ENCODE measurements around the gene RNF34. TPM values are rescaled to one million over a fixed set of nuclear protein-coding genes. Genes with fewer than 3 reads are reported as not detected.

RNF34 gene
- polyA plus RNA-seq, 3 donors = 10.7 to 17.1 (median 12.7) TPM

- 93 to 98% (median 95%) methylated on average over 1 of the region's 1 CpG for WGBS, 3 donors
- H3K27ac ChIP-seq (ENCODE audit: low read depth, low read length) = no peak overlapping the region
These were observed 24.7 kb downstream of the RNF34 start for GRCh38 chr12:121424624-121424975.

DNA sequence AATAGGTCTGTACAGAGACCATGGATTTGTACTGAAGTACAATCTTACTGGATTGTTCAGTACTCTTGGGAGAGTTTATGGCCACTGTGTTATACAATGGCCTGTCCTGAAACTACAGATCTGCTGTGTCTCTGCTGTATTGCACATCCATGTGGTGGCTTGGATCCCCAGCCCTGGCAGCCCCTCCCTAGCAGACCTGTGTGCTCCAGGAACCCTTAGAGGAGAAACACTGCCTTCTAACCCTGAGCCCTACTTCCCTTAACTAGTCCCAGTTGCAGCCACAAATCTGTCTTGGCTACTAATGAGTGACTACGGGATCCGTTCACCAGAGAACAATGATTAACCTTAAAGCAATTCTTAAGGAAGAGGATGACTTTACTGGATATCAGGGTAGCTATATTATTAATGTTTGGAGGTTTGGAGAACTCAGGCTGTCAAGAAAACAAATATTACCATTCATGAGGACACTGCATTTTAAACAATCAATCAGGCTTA, 27.7 kb downstream of the RNF34 start:
- H3K27ac ChIP-seq (ENCODE audit: low read depth, low read length) = no peak overlapping the region
- WGBS, 3 donors = 57 to 78% (median 61%) methylated on average over 2 of the region's 2 CpGs

- 92 to 95% (median 92%) methylated on average over 6 of the region's 6 CpGs for WGBS, 3 donors
- no peak overlapping the region for H3K27ac ChIP-seq (ENCODE audit: low read depth, low read length)
These were observed 29.0 kb downstream of the RNF34 start for GRCh38 chr12:121428883-121429282.

- H3K27ac ChIP-seq (ENCODE audit: low read depth, low read length) = no peak overlapping the region
- WGBS, 3 donors = 88 to 95% (median 89%) methylated on average over 6 of the region's 6 CpGs
These were observed 31.0 kb downstream of the RNF34 start for GRCh38 chr12:121430833-121431415.

- WGBS, 3 donors = 60 to 86% (median 69%) methylated on average over 11 of the region's 11 CpGs
- H3K27ac ChIP-seq (ENCODE audit: low read depth, low read length) = no peak overlapping the region
These were observed 33.0 kb downstream of the RNF34 start for GRCh38 chr12:121432740-121433480.

DNA sequence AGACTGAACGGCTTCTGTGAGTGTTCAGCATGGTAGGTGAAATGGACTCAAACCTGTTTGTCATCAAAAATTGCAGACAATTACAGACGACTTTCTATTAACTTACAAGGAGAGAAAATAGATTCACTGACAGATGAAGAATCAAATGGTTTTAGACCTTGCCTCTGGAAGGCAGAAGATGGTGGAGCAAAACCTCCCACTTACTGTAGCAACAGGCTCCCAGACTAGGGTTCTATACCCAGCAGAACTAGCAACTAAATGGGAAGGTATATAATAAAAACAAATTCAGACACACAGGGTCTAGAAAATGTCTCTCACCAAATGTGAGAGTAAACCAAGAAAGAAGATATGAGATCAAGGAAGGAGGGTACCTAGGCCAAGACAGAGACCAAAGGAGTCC, 36.8 kb downstream of the RNF34 start:
- H3K27ac ChIP-seq (ENCODE audit: low read depth, low read length) = no peak overlapping the region
- 68 to 96% (median 85%) methylated on average over 2 of the region's 2 CpGs for WGBS, 3 donors

GRCh38 chr12:121438905-121439304, 39.0 kb downstream of the RNF34 start:
- no peak overlapping the region for H3K27ac ChIP-seq (ENCODE audit: low read depth, low read length)
- 89 to 96% (median 94%) methylated on average over 12 of the region's 12 CpGs for WGBS, 3 donors

DNA sequence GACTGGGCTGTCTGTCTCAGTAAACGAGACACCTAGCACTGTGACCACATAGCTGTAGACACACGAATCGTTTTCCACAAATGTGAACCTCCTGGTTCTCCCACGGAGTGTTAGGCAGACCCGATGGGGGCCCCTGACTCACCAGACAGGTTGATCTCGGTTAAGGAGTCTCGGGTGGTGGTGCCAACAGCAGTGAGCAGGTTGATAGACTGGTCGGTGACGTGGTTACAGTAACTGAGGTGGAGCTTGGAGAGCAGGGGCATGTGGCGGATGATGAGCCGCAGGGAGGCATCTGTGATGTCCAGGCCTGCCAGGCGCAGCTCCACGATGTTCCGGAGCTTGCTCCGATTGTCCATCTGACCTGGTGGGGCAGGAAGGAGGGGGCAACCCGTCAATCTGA, 39.8 kb downstream of the RNF34 start:
- WGBS, 3 donors = 93 to 95% (median 94%) methylated on average over 16 of the region's 16 CpGs
- no peak overlapping the region for H3K27ac ChIP-seq (ENCODE audit: low read depth, low read length)

DNA sequence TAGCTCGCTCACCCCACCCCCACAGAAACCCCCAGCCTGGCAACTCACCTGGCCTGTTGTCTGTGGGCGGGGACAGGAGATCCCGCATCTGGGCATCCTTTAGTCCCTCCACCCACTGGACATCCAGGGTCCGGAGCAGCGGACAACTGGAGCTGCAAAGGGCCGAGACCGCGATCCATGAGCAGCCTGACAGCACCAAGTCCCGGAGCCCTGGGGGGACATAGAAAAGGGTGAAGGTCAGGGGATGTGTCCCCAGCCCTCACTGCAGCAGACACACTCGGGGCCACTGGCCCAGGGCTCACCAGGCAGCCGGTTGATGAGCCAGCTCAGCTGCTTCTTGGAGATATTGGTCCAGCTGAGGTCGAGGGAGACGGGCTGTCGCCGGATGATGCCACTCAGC, 40.9 kb downstream of the RNF34 start:
- WGBS, 3 donors = 95 to 97% (median 96%) methylated on average over 15 of the region's 15 CpGs
- H3K27ac ChIP-seq (ENCODE audit: low read depth, low read length) = no peak overlapping the region

- no peak overlapping the region for H3K27ac ChIP-seq (ENCODE audit: low read depth, low read length)
- WGBS, 3 donors = 89 to 95% (median 92%) methylated on average over 17 of the region's 17 CpGs
These were observed 41.6 kb downstream of the RNF34 start for GRCh38 chr12:121441555-121441954.

GRCh38 chr12:121442028-121442948, 42.4 kb downstream of the RNF34 start:
- 95 to 96% (median 96%) methylated on average over 63 to 68 of the region's 68 CpGs for WGBS, 3 donors
- H3K27ac ChIP-seq (ENCODE audit: low read depth, low read length) = no peak overlapping the region

GRCh38 chr12:121443193-121443870, 43.4 kb downstream of the RNF34 start:
- H3K27ac ChIP-seq (ENCODE audit: low read depth, low read length) = no peak overlapping the region
- WGBS, 3 donors = 40 to 55% (median 48%) methylated on average over 14 to 20 of the region's 20 CpGs

- no peak overlapping the region for H3K27ac ChIP-seq (ENCODE audit: low read depth, low read length)
- WGBS, 3 donors = 83 to 89% (median 85%) methylated on average over 44 to 45 of the region's 45 CpGs
These were observed 44.3 kb downstream of the RNF34 start for GRCh38 chr12:121443911-121444841.

DNA sequence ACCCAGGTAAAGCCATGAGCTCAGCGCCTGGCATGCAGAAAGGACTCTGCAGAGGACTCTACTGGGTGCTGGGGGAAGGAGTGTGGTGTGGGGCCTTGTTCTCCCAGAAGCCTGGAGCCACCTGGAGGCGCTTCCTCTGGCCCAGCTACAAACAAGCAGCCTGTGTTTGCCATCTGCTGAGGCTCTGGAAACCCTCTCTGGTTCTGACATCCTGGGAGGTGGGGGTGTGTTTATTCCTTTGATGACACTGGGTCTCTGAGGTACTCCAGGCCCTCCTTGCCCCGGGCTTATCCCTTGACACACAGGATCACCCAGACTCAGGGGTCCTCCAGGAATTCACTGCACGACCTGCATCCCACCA, 44.9 kb downstream of the RNF34 start:
- H3K27ac ChIP-seq (ENCODE audit: low read depth, low read length) = no peak overlapping the region
- 87 to 92% (median 91%) methylated on average over 4 of the region's 4 CpGs for WGBS, 3 donors

- no peak overlapping the region for H3K27ac ChIP-seq (ENCODE audit: low read depth, low read length)
- 80 to 84% (median 81%) methylated on average over 3 of the region's 3 CpGs for WGBS, 3 donors
These were observed 46.8 kb downstream of the RNF34 start for GRCh38 chr12:121446750-121447149.

DNA sequence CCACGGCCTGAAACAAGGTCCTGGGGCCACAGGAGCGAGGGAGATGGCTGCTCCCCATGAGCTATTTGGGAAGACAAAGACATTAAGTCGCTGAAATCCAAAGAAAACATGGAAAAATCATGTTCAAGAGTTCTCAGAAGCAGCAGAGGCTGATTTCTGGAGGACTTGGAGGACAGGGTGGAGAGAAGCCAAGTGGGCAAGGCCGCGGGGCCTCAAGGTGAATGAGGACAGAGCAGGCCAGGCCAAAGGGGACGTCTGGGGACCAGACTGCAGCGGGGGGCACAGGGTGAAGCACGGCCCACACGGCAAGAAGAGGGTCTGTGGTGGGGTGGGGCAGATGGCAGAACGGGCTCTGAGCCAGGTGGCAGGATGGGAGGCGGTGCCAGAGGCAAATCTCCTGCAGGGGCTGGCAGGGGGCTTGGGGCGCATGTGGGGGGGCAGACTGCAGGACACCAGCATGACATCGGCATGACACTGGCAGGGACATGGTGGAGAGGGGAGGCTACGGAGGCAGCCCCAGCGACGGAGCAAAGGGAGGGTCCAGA, 48.9 kb downstream of the RNF34 start:
- 79 to 90% (median 88%) methylated on average over 16 of the region's 16 CpGs for WGBS, 3 donors
- no peak overlapping the region for H3K27ac ChIP-seq (ENCODE audit: low read depth, low read length)

DNA sequence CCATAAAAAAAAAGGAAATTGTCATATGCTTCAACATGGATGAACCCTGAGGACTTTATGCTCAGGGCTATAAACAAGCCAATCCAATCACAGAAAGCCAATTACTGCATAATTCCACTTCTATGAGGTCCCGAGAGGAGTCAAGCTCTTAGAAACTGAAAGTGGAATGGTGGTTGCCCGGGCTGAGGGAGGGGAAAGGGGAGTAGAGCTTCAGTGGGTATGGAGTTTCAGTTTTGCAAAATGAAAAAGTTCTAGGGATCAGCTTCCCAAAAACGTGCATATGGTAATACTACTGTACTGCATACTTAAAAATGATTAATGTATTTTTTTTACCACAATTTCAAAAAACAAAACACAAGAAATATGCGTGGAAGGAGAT, 52.0 kb downstream of the RNF34 start:
- 16 to 67% (median 20%) methylated on average over 4 of the region's 4 CpGs for WGBS, 3 donors
- no peak overlapping the region for H3K27ac ChIP-seq (ENCODE audit: low read depth, low read length)

All from adipose tissue (tissue), 3 donors.